Measurements from ENCODE around the gene SLC7A14. TPM values are rescaled to one million over a fixed set of nuclear protein-coding genes. Genes with fewer than 3 reads are reported as not detected.

SLC7A14 gene
- total and polyA plus RNA-seq, 4 donors, result 0.01 to 0.06 (median 0.03) TPM; not detected in 1

GRCh38 chr3:170585008-170585936, 603 bp downstream of the SLC7A14 start:
- H3K9me3 ChIP-seq (ENCODE audit: control insufficient read depth in 4 of 4, insufficient read depth in 3 of 4, low read length in 3 of 4), result peaks cover 0 to 13% (median 0%) of the 10 kb centered on the region in 4 donors
- H3K4me3 ChIP-seq, result no peak overlapping the region
- H3K9ac ChIP-seq (ENCODE audit: insufficient read depth in 1 of 2, low read length in 2 of 2), result no peak overlapping the region
- 2 to 5% methylated on average over 53 to 81 of the region's 81 CpGs for WGBS, 2 donors
- H3K4me1 ChIP-seq (ENCODE audit: control insufficient read depth in 5 of 5, insufficient read depth in 5 of 5, low read length in 5 of 5), result peaks cover 0 to 7% (median 0%) of the 10 kb centered on the region in 5 donors
- H3K27me3 ChIP-seq (ENCODE audit: control insufficient read depth in 3 of 3, insufficient read depth in 3 of 3, low read length in 2 of 3), result peaks cover 10 to 49% (median 30%) of the 10 kb centered on the region in 3 donors
- TF ChIP-seq, protein P1, sequence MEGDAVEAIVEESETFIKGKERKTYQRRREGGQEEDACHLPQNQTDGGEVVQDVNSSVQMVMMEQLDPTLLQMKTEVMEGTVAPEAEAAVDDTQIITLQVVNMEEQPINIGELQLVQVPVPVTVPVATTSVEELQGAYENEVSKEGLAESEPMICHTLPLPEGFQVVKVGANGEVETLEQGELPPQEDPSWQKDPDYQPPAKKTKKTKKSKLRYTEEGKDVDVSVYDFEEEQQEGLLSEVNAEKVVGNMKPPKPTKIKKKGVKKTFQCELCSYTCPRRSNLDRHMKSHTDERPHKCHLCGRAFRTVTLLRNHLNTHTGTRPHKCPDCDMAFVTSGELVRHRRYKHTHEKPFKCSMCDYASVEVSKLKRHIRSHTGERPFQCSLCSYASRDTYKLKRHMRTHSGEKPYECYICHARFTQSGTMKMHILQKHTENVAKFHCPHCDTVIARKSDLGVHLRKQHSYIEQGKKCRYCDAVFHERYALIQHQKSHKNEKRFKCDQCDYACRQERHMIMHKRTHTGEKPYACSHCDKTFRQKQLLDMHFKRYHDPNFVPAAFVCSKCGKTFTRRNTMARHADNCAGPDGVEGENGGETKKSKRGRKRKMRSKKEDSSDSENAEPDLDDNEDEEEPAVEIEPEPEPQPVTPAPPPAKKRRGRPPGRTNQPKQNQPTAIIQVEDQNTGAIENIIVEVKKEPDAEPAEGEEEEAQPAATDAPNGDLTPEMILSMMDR (IDR thresholded peaks at IDR 0.05; ENCODE audit: control extremely low read depth, extremely low read depth), result no peak
- no peaks in the 10 kb centered on the region for H3K36me3 ChIP-seq (ENCODE audit: control insufficient read depth in 4 of 4, insufficient read depth in 4 of 4, low read length in 4 of 4)
- ATAC-seq (ENCODE audit: insufficient read depth, low FRiP score) (no peak), DNase-seq (no peak)
- no peak overlapping the region for H3K27ac ChIP-seq (ENCODE audit: low read depth in 1 of 2, low read length in 1 of 2)

DNA sequence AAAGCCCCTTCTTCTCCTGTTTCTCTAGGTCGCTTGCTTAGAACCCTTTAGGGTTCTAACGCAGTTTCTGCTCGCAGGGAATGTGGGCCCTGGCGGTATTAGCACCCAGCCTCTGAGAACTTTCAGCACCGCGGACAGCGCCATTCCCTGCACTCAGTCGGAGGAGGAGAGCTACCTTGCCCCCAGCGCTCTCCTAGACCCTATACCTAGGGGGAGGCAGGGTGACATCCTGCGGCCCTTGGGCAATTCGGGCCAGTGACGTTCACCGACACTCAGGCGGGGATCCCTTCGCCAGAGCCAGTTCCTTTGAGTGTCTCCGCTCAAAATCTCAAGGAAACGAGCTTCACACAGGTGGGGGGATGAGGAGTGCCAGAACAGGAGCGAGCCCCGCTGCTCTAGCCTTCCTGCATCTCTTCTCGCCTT, 1.3 kb downstream of the SLC7A14 start:
- TF ChIP-seq, protein P1 (IDR thresholded peaks at IDR 0.05; ENCODE audit: control extremely low read depth, extremely low read depth), result no peak
- Histone ChIP-seq H3K4me1 (ENCODE audit: control insufficient read depth in 5 of 5, insufficient read depth in 5 of 5, low read length in 5 of 5) (peaks cover 0 to 7% (median 0%) of the 10 kb centered on the region in 5 donors), H3K9ac (ENCODE audit: insufficient read depth in 1 of 2, low read length in 2 of 2) (no peak overlapping the region), H3K27ac (ENCODE audit: low read depth in 1 of 2, low read length in 1 of 2) (no peak overlapping the region), H3K36me3 (ENCODE audit: control insufficient read depth in 4 of 4, insufficient read depth in 4 of 4, low read length in 4 of 4) (no peaks in the 10 kb centered on the region), H3K27me3 (ENCODE audit: control insufficient read depth in 3 of 3, insufficient read depth in 3 of 3, low read length in 2 of 3) (peaks cover 10 to 51% (median 30%) of the 10 kb centered on the region in 3 donors), H3K4me3 (no peak overlapping the region), H3K9me3 (ENCODE audit: control insufficient read depth in 4 of 4, insufficient read depth in 3 of 4, low read length in 3 of 4) (peaks cover 0 to 13% (median 0%) of the 10 kb centered on the region in 4 donors)
- ATAC-seq (ENCODE audit: insufficient read depth, low FRiP score), result peak; percentile 47
- peak; percentile 79 to 84 (median 81) for DNase-seq
- WGBS, 2 donors, result 5 to 6% methylated on average over 19 to 20 of the region's 20 CpGs

DNA sequence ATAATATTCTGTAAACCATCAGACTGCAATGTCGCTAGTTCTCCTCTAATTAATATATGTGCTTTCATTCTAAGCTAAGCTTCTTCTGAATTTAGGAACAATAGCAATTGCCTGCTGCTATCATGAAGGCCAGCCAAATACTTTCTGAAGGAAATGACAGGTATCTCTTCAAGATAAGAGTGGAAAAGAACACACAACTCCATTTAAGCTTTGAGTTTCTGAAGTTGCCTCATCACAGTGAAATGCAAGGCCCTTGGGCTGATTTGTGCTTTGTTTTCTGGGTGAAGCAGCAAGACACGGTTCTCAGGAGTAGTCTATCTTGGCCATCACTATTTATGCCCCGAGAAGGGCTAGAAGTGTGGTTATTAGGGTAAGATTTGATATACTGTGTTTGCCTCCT, 6.2 kb downstream of the SLC7A14 start:
- H3K27ac ChIP-seq (ENCODE audit: low read depth in 1 of 2, low read length in 1 of 2), result no peak overlapping the region
- TF ChIP-seq, protein P1 (IDR thresholded peaks at IDR 0.05; ENCODE audit: control extremely low read depth, extremely low read depth), result no peak
- H3K36me3 ChIP-seq (ENCODE audit: control insufficient read depth in 4 of 4, insufficient read depth in 4 of 4, low read length in 4 of 4), result no peaks in the 10 kb centered on the region
- H3K4me3 ChIP-seq, result no peak overlapping the region
- no peak overlapping the region for H3K9ac ChIP-seq (ENCODE audit: insufficient read depth in 1 of 2, low read length in 2 of 2)
- no peak for DNase-seq
- WGBS, 2 donors, result 69 to 75% methylated on average over 3 of the region's 3 CpGs
- peaks cover 6 to 13% (median 7%) of the 10 kb centered on the region in 3 donors for H3K27me3 ChIP-seq (ENCODE audit: control insufficient read depth in 3 of 3, insufficient read depth in 3 of 3, low read length in 2 of 3)
- peaks cover 0 to under 1% (median 0%) of the 10 kb centered on the region in 5 donors for H3K4me1 ChIP-seq (ENCODE audit: control insufficient read depth in 5 of 5, insufficient read depth in 5 of 5, low read length in 5 of 5)
- peaks cover 0 to 2% (median 0%) of the 10 kb centered on the region in 4 donors for H3K9me3 ChIP-seq (ENCODE audit: control insufficient read depth in 4 of 4, insufficient read depth in 3 of 4, low read length in 3 of 4)
- no peak for ATAC-seq (ENCODE audit: insufficient read depth, low FRiP score)

All from lung (tissue), 12 donors.